ENCODE data around the gene ARMC9. TPM values are rescaled to one million over a fixed set of nuclear protein-coding genes. Genes with fewer than 3 reads are reported as not detected.

Gene ARMC9
- total RNA-seq (2021; ENCODE audit: unreplicated experiment): 42.7 TPM
- 76.4 TPM for polyA plus RNA-seq (2012; ENCODE audit: insufficient read length)
- Bru-seq, nascent RNA: percentile 72 among the genes with signal in this experiment
- BruChase-seq, experiment 1, labeled RNA remaining after a 2-hour chase: percentile 64 among the genes with signal in this experiment
- BruChase-seq, experiment 2, labeled RNA remaining after a 6-hour chase: percentile 63 among the genes with signal in this experiment
- long read RNA-seq, transcript ARMC9-201 (21 exons, 2,300 nt): major isoform, 39 of 140 reads
- long read RNA-seq, partial matches to known transcripts: 35 of 140 reads
- long read RNA-seq, other reads (novel, unspliced or antisense): 66 of 140 reads

GRCh38 chr2:231198291-231199173, at the start of gene ARMC9:
Gene ARMC9, plus strand, starts transcription at chr2:231198631. Its CDS starts 7,608 bp downstream, at chr2:231206239.
- Histone ChIP-seq H3K27me3 (ENCODE audit: control insufficient read depth, insufficient read depth, low read length) (no peaks in the 10 kb centered on the region), H3K9me3 (ENCODE audit: control insufficient read depth, insufficient read depth, low read depth, low read length) (no peaks in the 10 kb centered on the region), H3K4me3 (ENCODE audit: low read depth in 2 of 2, low read length in 2 of 2) (peak within 1 kb of the TSS; percentile 83 to 94), H3K4me1 (ENCODE audit: control insufficient read depth, insufficient read depth, low read length) (0 out of 2 replicates have a peak, but pooled peaks cover 8% of the 10 kb centered on the region), H3K36me3 (ENCODE audit: control insufficient read depth, insufficient read depth, low read length) (no peaks in the 10 kb centered on the region), H3K27ac (ENCODE audit: low read length) (peak within 1 kb of the TSS; percentile 93)
- in situ Hi-C loops (cut with HindIII; ENCODE audit: low pct_unique_long_range_greater_than_20kb, low sequenced_read_pairs): no loop called here
- ATAC-seq (peak; percentile 97), DNase-seq (ENCODE audit: low read depth, low spot score) (peak; percentile 35)
- ChIA-PET POLR2A (interaction anchor here (0.5 to 0.7 kb wide), 3 partner anchors 21 to 222 kb away, joined by 3 to 12 read pairs (median 3); no protein-coding TSS in a partner anchor), CTCF (interaction anchor here (0.6 kb wide), 1 partner anchor 253 kb away, joined by 3 read pairs; no protein-coding TSS in a partner anchor)
- intact Hi-C loops (cut with micrococcal nuclease; ENCODE audit: unreplicated experiment): loop anchor here (10.0 kb wide), 1 partner anchor 94 kb away; no protein-coding TSS in a partner anchor
- peak; percentile 70 for TF ChIP-seq POLR2AphosphoS5 (IDR thresholded peaks at IDR 0.05; ENCODE audit: low read depth, low read length)
- no peak for TF ChIP-seq TCF7L2 (IDR thresholded peaks at IDR 0.05; ENCODE audit: low read depth, low read length)
- TF ChIP-seq, protein P1, sequence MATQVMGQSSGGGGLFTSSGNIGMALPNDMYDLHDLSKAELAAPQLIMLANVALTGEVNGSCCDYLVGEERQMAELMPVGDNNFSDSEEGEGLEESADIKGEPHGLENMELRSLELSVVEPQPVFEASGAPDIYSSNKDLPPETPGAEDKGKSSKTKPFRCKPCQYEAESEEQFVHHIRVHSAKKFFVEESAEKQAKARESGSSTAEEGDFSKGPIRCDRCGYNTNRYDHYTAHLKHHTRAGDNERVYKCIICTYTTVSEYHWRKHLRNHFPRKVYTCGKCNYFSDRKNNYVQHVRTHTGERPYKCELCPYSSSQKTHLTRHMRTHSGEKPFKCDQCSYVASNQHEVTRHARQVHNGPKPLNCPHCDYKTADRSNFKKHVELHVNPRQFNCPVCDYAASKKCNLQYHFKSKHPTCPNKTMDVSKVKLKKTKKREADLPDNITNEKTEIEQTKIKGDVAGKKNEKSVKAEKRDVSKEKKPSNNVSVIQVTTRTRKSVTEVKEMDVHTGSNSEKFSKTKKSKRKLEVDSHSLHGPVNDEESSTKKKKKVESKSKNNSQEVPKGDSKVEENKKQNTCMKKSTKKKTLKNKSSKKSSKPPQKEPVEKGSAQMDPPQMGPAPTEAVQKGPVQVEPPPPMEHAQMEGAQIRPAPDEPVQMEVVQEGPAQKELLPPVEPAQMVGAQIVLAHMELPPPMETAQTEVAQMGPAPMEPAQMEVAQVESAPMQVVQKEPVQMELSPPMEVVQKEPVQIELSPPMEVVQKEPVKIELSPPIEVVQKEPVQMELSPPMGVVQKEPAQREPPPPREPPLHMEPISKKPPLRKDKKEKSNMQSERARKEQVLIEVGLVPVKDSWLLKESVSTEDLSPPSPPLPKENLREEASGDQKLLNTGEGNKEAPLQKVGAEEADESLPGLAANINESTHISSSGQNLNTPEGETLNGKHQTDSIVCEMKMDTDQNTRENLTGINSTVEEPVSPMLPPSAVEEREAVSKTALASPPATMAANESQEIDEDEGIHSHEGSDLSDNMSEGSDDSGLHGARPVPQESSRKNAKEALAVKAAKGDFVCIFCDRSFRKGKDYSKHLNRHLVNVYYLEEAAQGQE (IDR thresholded peaks at IDR 0.05; ENCODE audit: insufficient read depth in 1 of 2, low read depth in 2 of 2, low read length in 1 of 2): 0 out of 4 replicates have a peak, but pooled peaks of 1 of the 2 experiments have one; percentile 51
- TF ChIP-seq CTCF (IDR thresholded peaks at IDR 0.05): no peak
- peak; percentile 78; the same call in 1 of the 2 replicates for TF ChIP-seq SIN3A (IDR thresholded peaks at IDR 0.05; ENCODE audit: borderline replicate concordance, insufficient read depth, low read depth, low read length)
- TSS peak; percentile 72 for BruUV-seq (replicated peaks)

DNA sequence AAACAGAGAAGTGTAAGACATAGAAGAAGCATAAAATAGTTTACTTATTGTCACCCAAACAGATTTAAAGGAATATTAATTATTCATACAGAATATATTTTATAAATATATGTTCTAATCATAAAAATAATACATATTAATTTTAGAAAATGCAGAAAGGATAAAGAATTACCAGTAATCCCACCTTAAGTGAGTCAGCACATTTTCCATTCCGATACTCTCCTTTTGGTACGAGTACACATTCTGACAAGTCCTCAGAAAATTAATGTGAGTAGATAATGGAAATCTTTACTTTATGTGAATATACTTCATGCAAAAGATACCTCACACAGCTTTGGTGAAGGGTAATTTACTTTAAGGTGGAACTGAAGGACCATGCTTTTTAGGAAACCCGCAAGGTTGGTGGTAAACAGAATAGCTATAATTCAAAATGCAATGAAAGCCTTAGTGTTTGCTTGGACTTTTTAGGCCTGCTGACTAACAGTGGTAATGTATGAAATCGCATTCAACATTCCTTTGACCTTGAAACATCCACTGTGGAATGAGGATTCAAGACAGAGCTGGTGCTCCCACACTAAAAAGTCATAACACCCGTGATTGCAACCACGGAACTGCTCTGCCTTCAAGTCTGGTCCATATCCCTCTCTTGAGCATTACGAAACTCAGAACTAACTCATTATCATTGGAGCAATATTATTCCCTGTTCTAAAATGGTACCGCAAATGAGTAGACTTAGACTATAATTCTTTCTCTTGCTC, 45.5 kb upstream of the ARMC9 start:
- H3K4me1 ChIP-seq (ENCODE audit: control insufficient read depth, insufficient read depth, low read length): no peaks in the 10 kb centered on the region
- BruUV-seq (replicated peaks): no TSS peak
- DNase-seq (ENCODE audit: low read depth, low spot score): no peak
- H3K4me3 ChIP-seq (ENCODE audit: low read depth in 2 of 2, low read length in 2 of 2): no peak overlapping the region
- H3K36me3 ChIP-seq (ENCODE audit: control insufficient read depth, insufficient read depth, low read length): peaks cover 40% of the 10 kb centered on the region
- 0 out of 2 replicates have a peak, but pooled peaks have one; percentile 38 for ATAC-seq
- ChIA-PET POLR2A (interaction anchor here (0.6 kb wide), 1 partner anchor 372 kb away, joined by 3 read pairs; no protein-coding TSS in a partner anchor), CTCF (no interaction called here)
- TF ChIP-seq SIN3A (IDR thresholded peaks at IDR 0.05; ENCODE audit: borderline replicate concordance, insufficient read depth, low read depth, low read length) (no peak), POLR2AphosphoS5 (IDR thresholded peaks at IDR 0.05; ENCODE audit: low read depth, low read length) (no peak), TCF7L2 (IDR thresholded peaks at IDR 0.05; ENCODE audit: low read depth, low read length) (no peak), CTCF (IDR thresholded peaks at IDR 0.05) (no peak)
- TF ChIP-seq, protein P1 (IDR thresholded peaks at IDR 0.05; ENCODE audit: insufficient read depth in 1 of 2, low read depth in 2 of 2, low read length in 1 of 2): no peak
- no peaks in the 10 kb centered on the region for H3K9me3 ChIP-seq (ENCODE audit: control insufficient read depth, insufficient read depth, low read depth, low read length)
- no peak overlapping the region for H3K27ac ChIP-seq (ENCODE audit: low read length)
- no peaks in the 10 kb centered on the region for H3K27me3 ChIP-seq (ENCODE audit: control insufficient read depth, insufficient read depth, low read length)
- intact Hi-C loops (cut with micrococcal nuclease; ENCODE audit: unreplicated experiment) (no loop called here), in situ Hi-C loops (cut with HindIII; ENCODE audit: low pct_unique_long_range_greater_than_20kb, low sequenced_read_pairs) (no loop called here)
